Islet precursor cell (in vitro differentiated cells): ENCODE measurements around the gene METTL24.

Experiments used
- DNase-seq: peaks from one replicate; pipeline ENCODE4 v3.0.0-alpha.2; 2018

Gene METTL24, protein sequence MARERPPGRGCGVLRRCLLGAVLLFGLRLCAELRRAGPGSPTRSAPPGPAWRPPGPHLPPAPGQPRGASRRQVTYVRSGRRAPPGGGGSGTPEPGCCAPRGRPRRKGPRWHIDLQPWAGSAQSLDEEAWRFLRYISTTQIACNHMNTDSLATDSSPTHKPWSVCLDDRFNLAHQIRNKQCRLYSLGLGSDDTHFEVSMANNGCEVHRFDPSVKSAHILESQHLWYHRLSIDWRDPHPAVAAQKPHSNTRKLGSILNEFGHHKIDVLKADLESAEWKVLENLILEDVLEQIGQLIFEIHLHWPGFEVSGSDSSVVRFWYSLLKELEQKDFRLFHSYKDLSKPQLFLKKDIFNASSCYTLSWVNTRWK

DNA sequence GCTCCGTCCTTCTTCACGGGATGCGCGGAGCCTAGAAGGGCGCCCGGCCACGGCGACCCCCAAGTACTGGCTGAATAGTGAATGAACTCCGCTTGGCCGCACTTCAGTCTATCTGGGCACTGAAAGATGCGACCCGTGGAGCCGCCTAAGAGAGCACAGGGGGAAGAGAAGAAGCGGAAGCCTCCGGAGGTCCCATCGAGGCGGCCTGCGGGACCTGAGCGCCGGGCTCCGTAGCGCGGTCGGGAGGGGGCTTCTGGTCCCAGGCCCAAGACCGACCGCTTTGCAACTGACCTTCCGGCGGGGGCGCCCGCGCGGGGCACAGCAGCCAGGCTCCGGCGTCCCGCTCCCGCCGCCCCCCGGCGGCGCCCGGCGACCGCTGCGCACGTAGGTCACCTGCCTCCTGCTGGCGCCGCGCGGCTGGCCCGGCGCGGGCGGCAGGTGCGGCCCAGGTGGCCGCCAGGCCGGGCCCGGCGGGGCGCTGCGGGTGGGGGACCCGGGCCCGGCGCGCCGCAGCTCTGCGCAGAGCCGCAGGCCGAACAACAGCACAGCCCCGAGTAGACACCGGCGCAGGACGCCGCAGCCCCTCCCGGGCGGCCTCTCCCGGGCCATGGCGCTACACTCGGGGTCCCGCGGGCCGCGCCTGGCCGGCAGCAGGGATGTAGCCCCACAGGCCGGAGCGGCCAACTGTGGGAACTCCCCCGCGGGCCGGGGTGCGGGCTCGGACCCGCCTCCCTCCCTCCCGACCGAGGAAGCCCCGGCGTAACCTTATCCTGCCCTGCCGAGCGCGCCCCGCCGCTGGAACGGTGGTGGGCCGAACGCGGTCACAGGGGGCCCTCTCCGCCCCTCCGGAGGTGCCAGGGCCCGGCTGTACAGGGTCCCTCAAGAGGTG lies at the start of gene METTL24:
METTL24 (minus strand) TSS at position 686 of the 889 bp plus-strand sequence; CDS start at position 609, 77 bp downstream.
- DNase-seq = peak; percentile 67

DNA sequence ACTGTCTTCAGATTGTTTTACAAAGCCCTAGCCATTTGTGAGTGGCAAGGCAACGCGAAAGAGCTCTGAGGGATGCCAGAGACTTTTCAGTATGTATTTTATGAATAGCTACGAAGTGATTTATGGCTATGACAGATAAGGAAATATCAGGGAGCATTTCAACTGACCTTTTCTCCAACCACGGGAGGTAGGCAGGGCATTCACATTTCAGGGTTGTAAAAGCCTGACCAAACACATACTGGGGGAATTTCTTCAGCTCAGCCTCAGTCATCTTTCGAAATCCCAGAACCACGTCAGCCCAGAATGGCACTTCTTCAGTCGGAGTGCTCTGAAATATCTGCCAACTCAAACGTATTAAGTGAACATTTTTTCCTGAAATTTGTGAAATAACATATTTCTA lies 46.5 kb upstream of the METTL24 start:
- no peak for DNase-seq

DNA sequence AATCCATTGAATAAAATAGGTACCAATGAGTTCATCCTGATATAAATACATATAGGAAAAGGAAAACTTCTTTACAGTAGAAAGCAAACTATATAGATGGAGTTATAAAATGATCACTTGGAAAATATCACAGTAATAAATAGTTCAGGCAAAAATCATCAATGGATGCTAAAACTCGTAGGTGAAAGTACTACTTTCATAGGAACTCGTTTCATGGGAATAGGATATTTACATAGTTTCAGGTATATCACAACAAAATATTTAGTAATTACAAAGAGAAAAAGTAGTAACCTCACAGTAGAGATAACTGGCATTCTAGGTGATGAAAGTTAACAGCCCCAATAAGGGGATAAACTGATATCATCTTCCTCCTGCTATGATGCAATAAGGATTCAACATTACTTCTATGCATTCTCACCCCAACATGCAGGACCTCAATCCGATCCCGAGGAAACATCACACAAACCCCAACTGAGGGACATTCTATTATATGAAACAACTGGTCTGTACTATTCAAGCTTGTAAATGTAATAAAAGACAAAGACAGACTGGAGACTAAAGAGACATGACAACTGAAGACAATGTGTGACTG lies 43.5 kb upstream of the METTL24 start:
- no peak for DNase-seq

DNA sequence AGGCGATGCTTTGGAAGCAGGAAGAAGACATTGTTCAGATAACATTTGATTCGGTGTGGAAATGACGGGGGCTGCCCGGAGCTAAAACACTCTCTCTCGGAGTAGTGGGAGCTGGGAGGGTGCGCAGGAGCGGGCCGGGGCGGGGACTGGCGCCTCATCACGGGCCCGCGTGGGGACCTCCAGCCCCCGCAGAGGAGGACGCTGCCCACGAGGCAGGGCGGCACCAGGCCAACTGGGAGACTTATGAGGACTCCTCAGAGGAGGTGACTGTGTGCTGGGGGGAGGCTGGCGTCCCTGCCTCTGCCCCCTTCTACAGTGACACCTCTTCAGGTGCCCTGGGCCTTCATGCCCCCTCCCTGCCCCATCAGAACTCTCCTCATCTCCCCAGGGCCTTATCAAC lies 42.1 kb upstream of the METTL24 start:
- DNase-seq = no peak

DNA sequence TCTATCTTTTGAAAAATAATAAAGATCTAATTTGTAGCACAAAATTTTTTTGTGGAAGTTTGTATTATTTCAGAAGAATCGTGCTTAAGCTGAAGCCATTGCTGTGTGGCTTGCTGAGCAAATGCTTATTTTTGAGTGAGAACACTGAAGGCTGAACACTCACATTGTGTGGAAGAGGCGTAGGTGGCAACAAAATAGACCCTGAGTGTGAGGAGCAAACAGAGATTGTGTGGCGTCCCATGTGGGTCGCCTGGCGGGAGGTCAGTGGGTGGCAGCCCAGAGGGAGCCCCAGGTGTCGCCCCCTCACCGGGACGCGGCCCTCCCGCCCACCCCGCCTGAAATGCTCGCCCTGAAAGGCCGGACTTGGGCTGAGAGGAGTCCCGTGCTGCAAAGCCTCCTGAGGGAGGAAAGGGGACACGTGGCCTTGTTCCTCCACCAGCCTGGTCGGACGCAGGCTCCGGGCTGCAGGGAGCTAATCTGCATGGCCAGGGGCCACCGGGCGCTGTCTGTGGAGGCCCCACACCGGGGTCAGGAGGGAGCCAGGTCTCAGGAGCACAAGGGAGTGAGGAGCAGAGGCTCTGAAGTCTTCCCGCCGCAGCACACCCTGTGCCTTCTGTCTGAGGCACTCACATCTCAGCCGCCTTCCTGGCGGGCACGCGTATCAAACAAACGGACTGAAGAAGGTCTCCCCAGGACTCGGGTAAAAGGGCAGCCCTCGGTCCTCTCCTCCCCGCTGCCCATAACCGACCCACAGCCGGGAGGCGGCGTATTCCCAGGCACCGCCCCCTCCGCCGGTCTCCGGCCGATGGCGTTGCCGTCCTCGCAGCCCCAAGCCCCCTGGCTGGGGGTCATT lies 41.3 kb upstream of the METTL24 start:
- no peak for DNase-seq

DNA sequence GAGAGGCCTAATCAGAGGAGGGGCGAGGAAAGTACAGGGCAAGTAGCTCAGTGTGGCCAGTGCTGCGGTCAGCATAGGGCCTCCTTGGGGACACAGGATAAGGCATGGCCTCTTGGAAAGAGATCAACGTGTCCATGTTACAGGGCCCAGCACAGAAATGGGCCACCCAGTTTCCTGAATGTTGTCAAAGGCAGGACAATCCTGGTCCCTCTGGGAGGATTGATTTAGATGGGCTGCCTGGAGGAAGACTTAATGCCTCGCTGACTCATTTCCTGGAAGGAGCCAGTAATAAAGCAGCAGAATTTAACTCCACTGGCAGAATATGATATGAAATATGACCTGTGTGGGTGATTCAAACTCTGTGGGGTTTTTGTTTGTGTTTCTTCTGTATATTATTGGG lies 40.6 kb upstream of the METTL24 start:
- DNase-seq = no peak

- no peak for DNase-seq
Observed at GRCh38 chr6:110395221-110395620, 37.1 kb upstream of the METTL24 start.

- no peak for DNase-seq
Observed at GRCh38 chr6:110394409-110394808, 36.3 kb upstream of the METTL24 start.

DNA sequence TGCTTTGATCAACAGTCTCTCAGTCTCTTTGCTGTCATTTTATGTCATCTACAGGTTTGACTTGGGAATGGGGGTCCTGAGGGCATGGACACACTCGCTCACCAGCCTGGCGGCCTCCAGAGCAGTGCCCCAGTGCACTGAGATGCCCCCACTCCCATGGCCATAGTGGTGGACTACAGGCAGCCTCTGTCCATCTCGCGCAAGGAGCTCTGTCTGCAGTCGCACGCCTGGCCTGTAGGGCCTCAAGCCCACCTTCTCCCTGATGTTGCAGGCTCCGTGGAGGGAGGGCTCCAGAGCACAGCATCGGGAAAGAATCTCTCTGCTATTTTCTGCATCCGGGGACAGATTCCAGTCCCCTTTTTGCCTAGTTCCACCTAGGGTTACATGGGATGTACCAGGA lies 34.6 kb upstream of the METTL24 start:
- no peak for DNase-seq

DNA sequence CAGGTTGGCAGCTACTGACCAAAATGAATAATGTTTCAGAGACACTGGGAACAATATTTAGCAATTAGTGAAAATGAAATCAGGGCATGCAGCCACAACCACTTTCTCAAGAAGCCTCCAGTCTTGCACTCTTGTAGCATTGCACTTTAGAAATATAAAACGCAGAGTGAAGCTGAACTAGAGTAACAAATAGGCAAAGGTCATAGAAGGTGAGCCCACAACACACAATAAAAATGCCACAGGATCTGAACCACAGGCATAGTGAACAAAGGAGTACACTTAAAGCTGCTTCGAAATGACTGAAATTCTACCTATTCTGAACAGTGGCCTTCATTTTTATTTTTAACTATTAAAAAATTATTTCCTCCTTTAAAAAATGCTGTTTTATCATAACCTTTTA lies 32.3 kb upstream of the METTL24 start:
- no peak for DNase-seq

DNA sequence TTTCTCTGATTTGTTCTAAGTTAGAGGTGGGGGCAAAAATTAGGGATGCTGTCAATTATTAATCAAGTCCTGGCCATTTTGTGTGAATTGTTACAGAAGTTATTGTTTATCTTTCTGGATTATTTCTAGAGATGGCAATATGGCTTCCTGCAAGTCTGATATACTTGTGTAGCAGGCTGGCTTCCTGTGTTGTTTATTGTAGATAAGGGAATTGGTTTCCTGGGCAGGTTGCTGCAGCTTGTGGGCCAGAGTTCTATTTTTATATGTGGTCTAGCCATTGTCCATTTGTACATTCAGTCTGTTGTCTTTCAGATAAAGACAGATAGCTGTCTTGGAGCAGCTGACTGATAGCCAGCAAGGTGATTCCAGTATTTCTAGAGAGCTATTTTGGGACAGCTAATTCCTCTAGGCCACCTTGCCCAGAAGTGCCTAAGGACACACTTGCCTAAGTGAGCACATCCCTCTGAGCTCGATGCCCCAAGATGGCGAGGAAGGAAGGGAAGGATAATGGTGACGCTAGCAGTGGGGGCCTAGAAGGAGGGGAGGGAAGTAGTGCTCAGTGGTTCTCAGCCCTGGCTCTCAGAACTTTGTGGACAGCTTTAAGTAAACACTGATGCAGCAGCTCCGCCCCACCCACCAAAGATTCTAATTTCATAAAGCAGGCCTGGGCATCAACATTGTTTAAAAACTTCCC lies 31.7 kb upstream of the METTL24 start:
- no peak for DNase-seq

DNA sequence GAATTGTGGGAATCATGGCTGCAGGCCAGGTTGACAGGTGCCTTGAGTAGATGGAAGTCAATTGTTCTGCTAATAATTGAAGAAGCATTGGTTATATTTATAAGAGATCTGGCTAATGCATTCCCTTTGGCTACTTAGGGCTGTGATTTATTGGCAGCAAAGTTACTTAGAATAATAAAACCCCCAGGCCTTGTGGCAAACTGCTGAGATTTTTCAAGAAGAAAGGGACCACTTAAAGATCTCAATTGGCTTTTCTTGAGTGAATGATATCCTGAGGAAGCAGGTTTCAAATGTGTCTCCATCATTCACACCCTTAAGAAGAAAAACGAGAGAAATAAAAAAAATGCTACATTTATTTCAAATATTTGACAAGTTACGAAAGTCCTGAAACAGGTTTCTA lies 29.8 kb upstream of the METTL24 start:
- no peak for DNase-seq

DNA sequence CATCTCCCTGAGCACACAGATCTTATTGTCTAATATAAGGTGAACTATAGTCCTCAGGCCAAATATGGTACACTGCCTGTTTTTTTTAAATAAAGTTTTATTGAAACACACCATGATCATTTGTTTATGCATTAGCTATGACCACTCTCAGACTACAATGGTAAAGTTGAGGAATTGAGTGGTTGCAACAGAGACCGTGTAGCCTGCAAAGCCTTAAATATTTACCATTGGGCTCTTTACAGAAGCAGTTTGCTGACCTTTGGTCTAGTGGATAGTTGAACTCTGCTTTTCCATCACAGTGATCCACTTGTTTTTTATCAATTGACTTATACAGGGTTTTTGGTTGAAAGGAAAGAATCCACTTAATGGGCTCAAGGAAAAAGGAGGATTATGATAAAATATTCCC lies 27.3 kb upstream of the METTL24 start:
- no peak for DNase-seq

DNA sequence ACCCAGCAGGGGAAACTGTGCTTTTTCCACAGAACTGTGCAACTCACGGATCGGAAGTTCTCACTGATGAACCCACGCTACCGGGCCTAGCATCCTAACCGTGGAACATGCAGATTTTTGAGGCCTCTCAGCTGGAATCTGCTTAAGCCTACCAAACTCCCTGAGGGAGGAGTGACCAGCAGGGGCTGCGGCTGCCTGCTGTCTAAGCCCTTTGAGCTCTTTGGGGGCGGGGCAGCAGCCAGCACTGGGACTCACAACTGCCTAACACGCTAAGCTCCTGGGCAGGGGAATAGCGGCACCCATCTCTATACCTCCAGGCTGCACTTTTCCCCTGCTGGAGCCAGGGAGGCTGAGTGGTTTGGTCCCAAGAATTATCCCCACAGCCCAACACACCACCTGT lies 20.4 kb upstream of the METTL24 start:
- DNase-seq = peak; percentile 78

DNA sequence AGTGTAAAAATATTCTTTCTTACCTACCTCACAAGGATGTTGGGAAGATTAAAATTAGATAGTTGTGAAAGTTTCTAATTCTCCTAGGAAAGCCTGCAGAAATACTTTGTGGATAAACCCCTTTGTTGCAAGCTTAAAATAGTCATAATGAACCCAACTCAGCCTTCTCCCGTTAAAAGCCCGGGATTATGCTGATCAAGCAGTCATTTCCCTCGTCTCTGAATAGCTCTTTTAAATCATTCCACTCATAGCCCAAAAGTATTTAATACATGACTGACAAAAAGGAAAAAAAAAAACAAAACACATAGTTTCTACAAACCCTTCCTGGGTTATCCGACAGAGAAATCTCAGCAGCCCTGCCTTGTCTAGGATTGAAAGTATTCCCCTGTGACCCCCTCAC lies 10.9 kb upstream of the METTL24 start:
- no peak for DNase-seq

DNA sequence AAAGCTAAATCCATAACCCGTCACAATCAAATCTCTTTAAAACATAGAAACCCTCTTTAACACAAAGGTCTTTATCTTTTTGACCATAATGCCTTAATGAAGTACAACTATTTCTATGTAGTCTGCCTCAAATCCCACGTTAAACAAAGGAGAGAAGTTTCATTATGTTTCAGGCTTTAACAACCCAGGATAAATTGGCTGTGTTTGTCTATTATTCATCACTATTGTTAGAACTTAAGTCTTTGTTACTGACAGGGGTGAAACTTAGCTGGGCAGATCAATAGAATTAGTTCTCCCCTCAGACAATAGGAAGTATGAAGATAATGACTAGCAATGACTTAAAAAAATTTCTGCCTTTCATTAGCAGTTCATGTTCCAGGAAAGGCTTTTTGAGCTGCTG lies 10.1 kb upstream of the METTL24 start:
- DNase-seq = no peak

- DNase-seq = no peak
Observed at GRCh38 chr6:110367825-110368224, 9.7 kb upstream of the METTL24 start.

DNA sequence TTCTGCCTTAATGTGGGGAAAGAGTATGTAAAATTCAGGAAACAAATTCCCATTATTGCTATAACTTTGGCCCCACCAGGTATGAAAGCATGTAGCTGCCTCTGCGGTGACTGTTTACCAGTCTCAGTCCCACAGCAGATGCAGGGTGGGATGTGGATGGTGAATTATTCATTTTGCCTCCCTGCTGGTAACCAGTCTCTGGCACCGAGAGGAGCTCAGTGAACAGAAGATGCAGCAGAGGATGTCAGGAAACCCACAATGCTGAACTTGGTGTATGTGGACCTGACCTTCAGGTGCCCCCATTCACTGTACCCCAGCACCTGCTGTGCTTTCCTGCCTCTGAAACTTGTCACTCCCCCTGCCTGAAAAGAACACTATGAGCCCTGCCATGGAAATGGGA lies 8.8 kb upstream of the METTL24 start:
- no peak for DNase-seq

GRCh38 chr6:110366256-110366655 lies 8.1 kb upstream of the METTL24 start:
- DNase-seq = no peak

DNA sequence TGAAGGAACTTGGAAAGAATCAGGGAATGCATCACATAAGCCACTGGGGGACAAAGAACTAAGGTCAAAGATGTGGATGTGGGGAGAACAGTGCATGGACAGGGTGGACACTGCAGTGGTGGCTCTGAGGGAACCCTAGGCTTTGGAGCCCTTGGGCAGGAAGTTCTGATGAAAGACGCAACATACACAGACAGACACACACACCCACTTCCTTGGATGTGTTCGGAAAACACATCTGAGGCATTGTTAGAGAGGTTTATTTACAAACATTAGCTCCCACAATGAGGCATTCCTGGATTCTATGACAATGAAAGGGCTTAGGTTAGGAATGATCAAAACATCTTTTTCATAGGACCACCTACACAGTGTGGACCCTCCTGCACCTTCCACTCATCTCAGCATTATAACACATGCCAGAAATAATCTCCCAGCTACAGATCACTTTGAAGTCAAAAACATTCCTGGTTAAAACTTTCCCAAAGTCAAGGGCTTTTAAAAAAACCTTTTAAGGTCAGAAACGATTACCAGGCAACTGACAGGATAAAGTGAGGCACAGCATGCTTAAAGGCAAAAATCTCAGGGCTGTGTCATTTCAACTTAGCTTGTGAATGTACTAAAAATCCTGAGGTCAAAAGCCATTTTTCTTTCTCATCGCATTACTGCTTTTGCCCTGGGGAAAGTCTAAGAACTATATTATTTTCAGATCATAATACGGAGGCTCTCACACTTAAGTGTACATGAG lies 6.4 kb upstream of the METTL24 start:
- DNase-seq = no peak

DNA sequence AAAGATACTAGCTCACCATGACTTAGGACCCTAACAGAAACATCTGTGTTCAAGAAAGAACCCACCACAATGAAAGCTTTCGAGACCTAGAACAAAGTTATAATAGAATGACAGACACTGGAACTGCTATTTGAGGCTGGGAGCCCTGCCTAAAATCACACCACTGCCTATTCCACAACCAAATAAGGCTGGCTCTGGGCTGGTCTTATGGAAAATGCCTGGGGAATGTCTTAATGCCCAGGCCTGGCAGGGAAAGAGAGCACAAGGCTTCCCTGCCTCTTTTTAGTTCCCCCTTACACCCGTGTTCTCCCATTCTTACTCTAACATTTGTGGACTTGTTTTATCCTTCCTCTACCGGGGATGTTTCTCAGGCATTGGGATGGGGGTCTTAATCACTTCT lies 5.6 kb upstream of the METTL24 start:
- DNase-seq = no peak
